GM19240 (cell line): ENCODE measurements around the gene SART3.
"Not testable (repeated sequence)": the region's sequence is repeated elsewhere in the genome, so short reads cannot be mapped to it uniquely, and the experiment has no call there.

ENCODE experiments used
- DNase-seq: peaks from one replicate; pipeline ENCODE4 v3.0.0; 2011; ENCODE audit warnings: low spot score; ENCODE audit not compliant: insufficient read length

Gene SART3

DNA sequence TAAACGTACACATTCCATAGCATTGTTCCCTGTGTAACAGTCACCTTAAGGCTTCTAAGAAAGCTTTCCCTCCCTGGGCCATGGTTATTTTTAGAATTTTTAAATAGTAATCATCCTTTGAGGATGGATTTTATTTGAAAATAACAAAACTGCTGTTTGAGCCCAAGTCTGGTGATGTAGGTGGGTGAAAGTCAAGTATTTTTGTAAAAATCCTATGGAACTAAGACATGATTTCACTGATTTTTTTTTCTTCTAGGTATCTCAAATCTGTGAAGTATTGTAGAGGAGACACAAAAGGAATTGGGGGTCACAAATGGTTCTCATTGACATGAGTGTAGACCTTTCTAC, 2.8 kb upstream of the SART3 start:
- DNase-seq, result no peak

GRCh38 chr12:108563136-108563803, 2.3 kb upstream of the SART3 start:
- no peak for DNase-seq

GRCh38 chr12:108562348-108563135, 1.6 kb upstream of the SART3 start, which contains the start of gene ISCU:
Gene ISCU (plus strand): TSS chr12:108562596. CDS start chr12:108562623, 27 bp downstream.
- peak; percentile 47 for DNase-seq

- DNase-seq, result no peak
Measured at GRCh38 chr12:108561852-108562347, 927 bp upstream of the SART3 start.

DNA sequence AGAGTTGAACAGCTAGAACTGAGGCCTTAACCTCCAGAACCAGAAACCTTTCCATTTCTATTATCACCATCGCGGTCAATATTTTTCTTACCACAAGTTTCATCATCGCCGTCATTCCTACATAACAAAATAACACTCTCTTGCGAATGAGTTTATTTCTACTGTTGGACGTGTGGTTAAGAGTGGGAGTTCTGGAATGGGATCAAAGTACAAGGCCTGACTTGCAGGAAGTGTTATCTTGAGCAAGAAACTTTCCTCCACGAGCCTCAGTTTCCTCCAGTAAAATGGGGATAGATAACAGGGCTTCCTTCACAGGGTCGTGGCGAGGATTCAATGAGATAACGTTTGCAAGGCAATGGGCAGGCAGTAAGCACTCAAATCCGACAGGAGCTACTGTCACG, 652 bp downstream of the SART3 start:
- DNase-seq, result no peak

DNA sequence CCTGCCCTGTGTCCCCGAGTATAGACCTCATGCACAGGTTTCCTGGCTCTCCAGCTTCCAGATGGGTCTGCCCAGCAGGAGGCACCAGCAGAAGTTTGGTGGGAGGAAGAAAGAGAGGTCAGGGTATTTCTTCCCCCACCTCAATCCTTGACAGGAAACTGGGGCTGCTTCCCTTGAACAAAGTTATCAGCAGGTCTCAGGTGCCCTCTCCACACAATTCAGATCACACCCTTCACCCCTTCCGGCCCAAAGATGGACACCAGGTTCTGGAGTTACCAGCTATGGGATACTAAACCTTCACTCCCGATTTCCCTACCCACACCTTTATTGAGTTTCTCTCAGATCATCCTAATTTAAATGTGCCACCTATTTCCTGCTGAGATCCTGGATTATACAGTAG, 1.2 kb downstream of the SART3 start:
- DNase-seq, result no peak

GRCh38 chr12:108559007-108559655, 1.8 kb downstream of the SART3 start:
- DNase-seq, result no peak

DNA sequence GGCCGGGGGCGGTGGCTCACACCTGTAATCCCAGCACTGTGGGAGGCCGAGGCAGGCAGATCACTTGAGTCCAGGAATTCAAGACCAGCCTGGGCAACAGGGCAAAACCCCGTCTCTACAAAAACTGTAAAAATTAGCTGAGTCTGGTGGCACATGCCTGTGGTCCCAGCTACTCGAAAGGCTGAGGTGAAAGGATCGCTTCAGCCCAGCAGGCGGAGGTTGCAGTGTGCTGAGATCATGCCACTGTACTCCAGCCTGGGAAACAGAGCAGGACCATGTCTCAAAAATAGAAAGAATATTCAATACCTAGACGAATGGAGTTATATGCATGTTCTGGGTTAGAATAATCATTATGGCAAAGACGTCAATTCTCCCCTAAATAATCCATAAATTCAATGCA, 5.6 kb downstream of the SART3 start:
- not testable (repeated sequence) for DNase-seq

- DNase-seq, result no peak
Measured at GRCh38 chr12:108553799-108554198, 7.2 kb downstream of the SART3 start.

DNA sequence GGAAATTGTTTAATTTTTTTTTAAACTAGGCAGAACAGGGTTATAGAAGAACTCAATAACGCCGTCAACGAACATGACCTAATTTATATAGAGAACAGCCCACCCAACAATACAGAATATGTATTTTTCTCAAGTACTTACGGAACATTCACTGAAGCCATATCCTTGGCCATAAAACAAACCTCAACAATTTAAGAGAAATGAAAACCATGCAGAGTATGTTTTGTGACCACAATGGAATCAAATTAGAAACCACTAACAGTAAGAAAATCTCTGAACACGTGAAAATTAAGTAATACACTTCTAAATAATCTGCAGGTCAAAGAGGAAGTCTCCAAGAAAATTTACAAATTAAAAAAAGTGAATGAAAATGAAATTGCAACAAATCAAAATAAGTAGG, 9.4 kb downstream of the SART3 start:
- no peak for DNase-seq

- no peak for DNase-seq
Measured at GRCh38 chr12:108548954-108549521, 11.9 kb downstream of the SART3 start.

DNA sequence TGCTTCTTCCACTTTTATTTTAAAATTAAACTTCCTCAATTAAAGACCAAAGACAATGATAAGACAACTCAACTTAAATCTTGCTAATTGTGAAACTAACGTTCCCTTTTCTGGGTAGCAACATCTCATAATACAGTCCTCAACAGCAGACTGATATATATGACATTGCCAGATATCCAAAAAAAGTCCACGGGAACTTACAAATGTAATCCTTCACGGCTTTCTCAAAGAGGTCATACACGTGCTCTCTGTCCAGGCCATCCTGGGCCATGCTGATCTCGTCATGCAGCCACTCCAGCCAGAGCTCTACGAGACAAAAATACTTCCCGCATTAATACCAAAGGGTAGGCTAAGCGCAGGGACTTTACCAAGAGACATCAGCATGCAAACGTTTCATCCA, 13.3 kb downstream of the SART3 start:
- no peak for DNase-seq

DNA sequence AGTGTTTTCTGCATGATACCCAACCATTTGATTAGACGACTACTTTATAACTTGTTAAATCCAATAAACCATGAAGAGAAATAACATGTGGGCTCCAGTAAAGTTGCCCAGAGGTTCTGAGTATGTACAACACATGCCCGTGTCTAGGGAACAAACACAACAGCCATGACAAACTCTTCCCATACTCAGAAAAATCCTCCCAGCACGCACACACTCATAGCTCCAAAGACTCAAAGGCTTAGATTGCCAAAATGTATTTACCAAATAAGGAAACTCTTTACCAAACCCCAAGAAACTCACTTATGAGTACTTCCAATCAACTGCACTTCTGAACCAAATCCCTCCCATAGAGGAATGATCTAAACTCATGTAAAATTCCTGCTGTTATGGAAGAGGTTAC, 17.3 kb downstream of the SART3 start:
- DNase-seq, result no peak

DNA sequence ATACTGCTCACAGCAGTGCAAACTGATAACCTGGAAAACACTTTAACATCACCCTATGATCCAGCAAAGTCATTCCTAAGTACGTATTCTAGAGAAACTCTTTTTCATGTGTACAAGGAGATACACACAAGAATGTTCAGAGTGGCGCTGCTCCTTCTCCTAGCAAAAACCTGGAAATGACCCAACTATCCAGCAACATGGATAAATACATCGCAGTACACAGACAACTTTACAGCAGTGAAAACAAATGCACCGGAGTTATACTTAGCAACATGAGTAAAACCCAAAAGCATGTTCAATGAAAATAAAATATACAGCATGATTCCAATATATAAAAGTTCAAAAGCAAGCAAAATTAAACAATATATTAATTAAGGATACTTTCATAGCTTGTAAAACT, 18.7 kb downstream of the SART3 start:
- no peak for DNase-seq

GRCh38 chr12:108538616-108539195, 22.3 kb downstream of the SART3 start:
- no peak for DNase-seq

DNA sequence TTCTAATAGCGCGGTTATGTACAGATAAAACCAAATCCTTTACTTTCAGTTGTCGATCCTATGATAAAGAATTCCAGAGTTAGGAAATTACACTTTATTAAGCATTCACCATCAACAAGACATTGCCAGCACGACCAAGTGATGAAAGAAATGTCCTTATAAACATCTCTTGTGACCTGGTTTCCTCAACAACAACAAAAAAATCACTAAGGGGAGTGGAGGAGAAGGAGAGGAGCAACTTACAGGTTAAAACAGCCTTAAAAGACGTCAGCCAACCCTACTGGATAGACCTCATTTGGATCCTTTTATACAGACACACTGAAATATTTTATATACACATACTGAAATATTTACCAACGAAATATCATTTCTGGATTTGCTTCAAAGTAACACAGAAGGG, 22.8 kb downstream of the SART3 start:
- DNase-seq, result no peak

DNA sequence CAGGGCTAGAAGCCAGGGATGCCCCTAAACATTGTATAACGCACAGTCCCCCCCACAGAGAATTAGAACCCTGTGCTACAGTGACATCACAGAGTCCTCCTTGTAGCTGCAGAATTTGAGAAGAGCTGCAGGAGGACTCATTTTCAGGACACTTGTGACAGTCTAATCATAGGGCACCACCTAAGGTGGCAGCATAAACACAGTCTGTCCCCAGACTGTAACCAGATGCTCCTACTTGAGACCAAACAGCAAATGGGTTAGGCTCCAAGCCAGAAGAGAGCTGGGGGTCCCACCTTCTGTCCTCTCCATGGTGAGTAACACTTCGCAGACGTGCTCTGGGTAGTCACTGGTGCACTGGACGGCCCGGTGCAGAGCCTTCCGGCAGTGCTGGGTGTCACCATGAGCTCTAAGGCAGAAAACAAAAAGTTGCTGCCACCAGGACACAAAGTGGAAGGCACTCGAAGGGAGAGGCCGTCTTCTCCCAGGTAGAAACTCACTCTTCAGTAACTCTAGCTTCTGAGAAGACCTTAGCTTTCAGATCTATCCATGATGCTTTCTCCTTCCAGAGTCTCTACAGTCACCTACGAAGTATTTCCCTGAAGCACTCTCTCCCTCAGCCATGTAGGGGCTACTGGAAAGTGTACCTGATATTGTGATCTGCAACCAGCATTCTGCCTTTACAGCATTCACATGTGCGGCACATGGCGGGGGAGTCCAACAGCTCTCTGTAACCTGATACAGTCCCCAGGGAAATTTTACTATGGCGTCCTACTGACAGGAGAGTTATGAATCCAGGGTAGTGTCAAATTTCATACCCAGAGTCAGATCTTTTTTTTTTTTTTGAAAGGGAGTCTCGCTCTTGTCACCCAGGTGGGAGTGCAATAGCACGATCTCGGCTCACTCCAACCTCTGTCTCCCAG, 28.8 kb downstream of the SART3 start:
- no peak for DNase-seq

- no peak for DNase-seq
Measured at GRCh38 chr12:108530161-108530560, 30.8 kb downstream of the SART3 start.

GRCh38 chr12:108527166-108527496, 33.8 kb downstream of the SART3 start:
- no peak for DNase-seq

DNA sequence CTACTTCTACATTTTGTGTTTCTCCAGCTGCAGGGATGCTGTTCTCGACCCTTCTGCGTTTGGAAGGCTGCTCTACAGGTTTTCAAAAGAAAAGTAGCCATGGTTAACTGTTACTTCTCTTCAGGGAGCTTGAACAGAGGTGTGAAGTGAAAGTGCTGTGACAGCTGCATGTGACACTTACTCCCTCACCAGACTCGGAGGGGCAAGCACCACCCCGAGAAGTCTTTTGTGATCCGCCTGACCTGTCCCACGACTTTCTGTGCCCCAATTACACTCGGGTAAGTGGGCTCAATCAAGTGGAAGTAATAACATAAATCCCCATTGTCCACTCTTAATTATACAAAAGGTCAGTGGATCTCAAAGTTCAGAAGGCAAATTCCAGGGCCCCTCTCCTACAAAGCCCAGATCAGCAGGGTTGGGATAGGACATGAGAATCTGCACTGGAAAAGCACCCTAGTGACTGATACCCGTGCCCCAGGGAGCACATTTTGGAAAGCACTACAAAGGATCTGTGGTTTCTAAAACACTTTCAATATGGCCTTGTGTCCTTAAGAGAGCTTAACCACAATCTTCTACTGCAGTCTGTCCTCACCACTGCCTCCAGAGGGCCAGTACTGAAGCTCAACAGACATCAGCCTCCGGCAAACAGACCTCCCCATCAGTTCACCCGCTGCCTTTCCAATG, 34.3 kb downstream of the SART3 start:
- DNase-seq, result no peak
